Measurements from ENCODE around the gene BBX.

BBX gene

GRCh38 chr3:107596639-107597038 lies 73.9 kb downstream of the BBX start:
- TF ChIP-seq CTCF (IDR thresholded peaks at IDR 0.05; ENCODE audit: extremely low read depth, missing control alignments), result no peak
- no peak for DNase-seq (ENCODE audit: low spot score)

- no peak for TF ChIP-seq CTCF (IDR thresholded peaks at IDR 0.05; ENCODE audit: extremely low read depth, missing control alignments)
- peak; percentile 51 for DNase-seq (ENCODE audit: low spot score)
Measured at GRCh38 chr3:107598926-107599771, 76.4 kb downstream of the BBX start.

GRCh38 chr3:107599772-107600145 lies 77.0 kb downstream of the BBX start:
- TF ChIP-seq CTCF (IDR thresholded peaks at IDR 0.05; ENCODE audit: extremely low read depth, missing control alignments), result no peak
- DNase-seq (ENCODE audit: low spot score), result no peak

- no peak for DNase-seq (ENCODE audit: low spot score)
- TF ChIP-seq CTCF (IDR thresholded peaks at IDR 0.05; ENCODE audit: extremely low read depth, missing control alignments), result no peak
Measured at GRCh38 chr3:107600780-107601179, 78.0 kb downstream of the BBX start.

- no peak for TF ChIP-seq CTCF (IDR thresholded peaks at IDR 0.05; ENCODE audit: extremely low read depth, missing control alignments)
Measured at GRCh38 chr3:107604057-107604822, 81.5 kb downstream of the BBX start.

GRCh38 chr3:107611775-107612469 lies 89.2 kb downstream of the BBX start:
- no peak for DNase-seq (ENCODE audit: low spot score)
- no peak for TF ChIP-seq CTCF (IDR thresholded peaks at IDR 0.05; ENCODE audit: extremely low read depth, missing control alignments)

More at GRCh38 chr3:107604057-107604822, 81.5 kb downstream of the BBX start:
- DNase-seq (ENCODE audit: low spot score), result no peak
